ENCODE measurements around the gene EIF4E1B.

DNA sequence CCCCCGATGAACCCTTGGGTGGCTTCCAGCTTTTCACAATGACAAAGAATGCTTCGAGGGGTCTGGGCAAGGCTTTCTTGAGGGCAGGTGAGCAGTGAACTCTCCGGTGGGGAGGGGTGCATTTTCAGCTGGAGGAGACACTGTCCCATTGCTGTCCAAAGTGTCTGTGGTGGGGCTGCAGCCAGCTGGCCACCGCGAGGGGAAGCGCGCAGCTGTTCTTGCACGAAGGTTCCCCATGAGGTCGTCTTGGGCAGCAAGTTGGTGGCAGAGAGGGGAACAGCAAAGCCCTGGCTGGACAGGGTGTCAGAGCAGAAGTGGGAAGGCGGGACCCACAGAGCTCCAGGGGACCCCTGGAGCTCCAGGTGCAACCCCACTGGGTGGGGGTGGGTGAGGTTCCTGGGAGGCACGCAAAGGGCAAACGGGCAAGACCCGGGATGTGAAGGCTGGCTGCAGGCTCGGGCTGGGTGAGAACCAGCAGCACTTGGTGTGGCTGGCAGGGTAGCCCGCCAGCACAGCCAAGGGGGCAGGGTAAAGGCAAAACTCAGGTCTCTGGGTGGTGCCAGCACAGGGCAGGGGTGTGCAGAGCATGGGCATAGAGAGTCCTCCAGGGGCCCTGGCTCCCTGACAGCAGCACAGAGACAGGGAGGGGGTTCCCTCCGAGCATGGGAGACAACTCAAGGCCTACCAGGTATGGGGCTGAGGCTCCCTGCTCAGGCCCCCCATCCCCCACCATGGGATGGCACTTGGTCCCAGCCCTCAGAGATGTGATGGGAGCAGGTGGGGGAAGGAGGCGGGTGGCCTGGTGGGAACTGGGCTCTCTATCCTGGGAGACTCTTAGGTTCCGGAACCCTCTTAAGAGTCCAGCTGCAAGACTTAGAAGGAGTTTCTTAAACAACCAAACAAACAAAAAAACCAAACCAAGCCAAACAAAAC, 43.4 kb downstream of the EIF4E1B start:
- no peak for TF ChIP-seq EZH2 (IDR thresholded peaks at IDR 0.05)
- TF ChIP-seq, protein P1, sequence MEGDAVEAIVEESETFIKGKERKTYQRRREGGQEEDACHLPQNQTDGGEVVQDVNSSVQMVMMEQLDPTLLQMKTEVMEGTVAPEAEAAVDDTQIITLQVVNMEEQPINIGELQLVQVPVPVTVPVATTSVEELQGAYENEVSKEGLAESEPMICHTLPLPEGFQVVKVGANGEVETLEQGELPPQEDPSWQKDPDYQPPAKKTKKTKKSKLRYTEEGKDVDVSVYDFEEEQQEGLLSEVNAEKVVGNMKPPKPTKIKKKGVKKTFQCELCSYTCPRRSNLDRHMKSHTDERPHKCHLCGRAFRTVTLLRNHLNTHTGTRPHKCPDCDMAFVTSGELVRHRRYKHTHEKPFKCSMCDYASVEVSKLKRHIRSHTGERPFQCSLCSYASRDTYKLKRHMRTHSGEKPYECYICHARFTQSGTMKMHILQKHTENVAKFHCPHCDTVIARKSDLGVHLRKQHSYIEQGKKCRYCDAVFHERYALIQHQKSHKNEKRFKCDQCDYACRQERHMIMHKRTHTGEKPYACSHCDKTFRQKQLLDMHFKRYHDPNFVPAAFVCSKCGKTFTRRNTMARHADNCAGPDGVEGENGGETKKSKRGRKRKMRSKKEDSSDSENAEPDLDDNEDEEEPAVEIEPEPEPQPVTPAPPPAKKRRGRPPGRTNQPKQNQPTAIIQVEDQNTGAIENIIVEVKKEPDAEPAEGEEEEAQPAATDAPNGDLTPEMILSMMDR (IDR thresholded peaks at IDR 0.05): no peak
- no peak for TF ChIP-seq EZH2phosphoT487 (IDR thresholded peaks at IDR 0.05)

All from neural progenitor cell (in vitro differentiated cells).